HepG2 (cell line): ENCODE measurements around the gene PPP2R2D. TPM values are rescaled to one million over a fixed set of nuclear protein-coding genes. Genes with fewer than 3 reads are reported as not detected.

ENCODE experiments used
- ATAC-seq: fragments of 200-7000 bp; cut with Tn5 transposase; 3 replicates; pipeline ENCODE4 v1.9.1; 2020; ENCODE audit warnings: mild to moderate bottlenecking, moderate library complexity
- BruUV-seq: library from RNA; stranded (reverse); fragments of 400-500 nt; replicated peaks from 2 replicates; lab custom pipeline; 2021; lab: Mats Ljungman, UMichigan
- CTCF ChIA-PET: fragments of 300-600 bp; formaldehyde crosslinking; extraction: SDS; loops from one replicate; lab custom pipeline; 2021; ENCODE audit warnings: low total read pairs, inconsistent platforms, low intra/inter-chr PET ratio; lab: Yijun Ruan, JAX
- POLR2A ChIA-PET: fragments of 350-600 bp; sonication (Branson Sonifier 250); formaldehyde crosslinking; loops from one replicate; lab custom pipeline; 2020; ENCODE audit warnings: antibody characterized with exemption, inconsistent platforms; lab: Yijun Ruan, JAX
- DNase-seq: peaks from one replicate; pipeline ENCODE4 v3.0.0-alpha.2; 2015; ENCODE audit warnings: low spot score
- FAIRE-seq: peaks from 3 replicates; lab custom pipeline; 2011; peaks lifted over from hg19 to GRCh38; lab: Jason Lieb, UNC
- H2AFZ ChIP-seq: one replicate; pipeline ENCODE4 v1.6.1; 2011; ENCODE audit warnings: low read length, inconsistent platforms
- H3K27ac ChIP-seq: fragments of 300-600 bp; 3 replicates; pipeline ENCODE4 v1.8.0; 2011; ENCODE audit warnings: mixed run types, mild to moderate bottlenecking, mixed read lengths, low read length, inconsistent platforms; ENCODE audit not compliant: insufficient read depth; ENCODE audit errors: extremely low read length
- H3K27me3 ChIP-seq, 2 experiments: fragments of 200-600 bp in 1 of 2; 2 replicates in 1 of 2; 3 replicates in 1 of 2; pipeline versions ENCODE4 v1.6.0 to v1.8.0; 2011; ENCODE audit warnings: low read length in 2 of 2, mild to moderate bottlenecking in 2 of 2, moderate library complexity in 2 of 2, inconsistent platforms in 1 of 2; ENCODE audit not compliant: insufficient read depth in 2 of 2, control insufficient read depth in 1 of 2
- H3K36me3 ChIP-seq, 2 experiments: fragments of 200-600 bp in 1 of 2; replicated peaks in 1 of 2; 2 replicates in 1 of 2; 3 replicates in 1 of 2; pipeline versions ENCODE4 v1.5.1 to v1.8.0; 2011; ENCODE audit warnings: low read length in 2 of 2, inconsistent platforms in 1 of 2; ENCODE audit not compliant: insufficient read depth in 2 of 2, control insufficient read depth in 1 of 2
- H3K4me1 ChIP-seq: 2 replicates; pipeline ENCODE4 v1.5.1; 2012; ENCODE audit warnings: low read length, inconsistent platforms; ENCODE audit not compliant: insufficient read depth
- H3K4me2 ChIP-seq: 2 replicates; pipeline ENCODE4 v1.6.0; 2011; ENCODE audit warnings: low read depth, low read length, inconsistent platforms
- H3K4me3 ChIP-seq, 3 experiments: fragments of 200-600 bp in 1 of 3; sonication (generic), shearing (Covaris generic) in 1 of 3; replicated peaks in 1 of 3; 2 replicates each; pipeline ENCODE4 v1.5.1; 2011 to 2016; ENCODE audit warnings: low read length in 3 of 3, inconsistent platforms in 2 of 3, low read depth in 2 of 3, mild to moderate bottlenecking in 2 of 3, control low read depth in 1 of 3, mixed read lengths in 1 of 3; ENCODE audit not compliant: insufficient read depth in 1 of 3
- H3K79me2 ChIP-seq: one replicate; pipeline ENCODE4 v1.6.1; 2011; ENCODE audit warnings: low read length, inconsistent platforms; ENCODE audit not compliant: insufficient read depth
- H3K9ac ChIP-seq: 2 replicates; pipeline ENCODE4 v1.6.0; 2011; ENCODE audit warnings: mild to moderate bottlenecking, low read depth, low read length, inconsistent platforms; ENCODE audit not compliant: insufficient read depth
- H3K9me3 ChIP-seq: 2 replicates; pipeline ENCODE4 v1.5.1; 2012; ENCODE audit warnings: mild to moderate bottlenecking, low read length
- H4K20me1 ChIP-seq: 2 replicates; pipeline ENCODE4 v1.6.0; 2011; ENCODE audit warnings: inconsistent platforms, mild to moderate bottlenecking, low read length, moderate library complexity; ENCODE audit not compliant: insufficient read depth
- ARNTL ChIP-seq: sonication (generic); formaldehyde crosslinking; IDR thresholded peaks from 2 replicates; pipeline ENCODE4 v1.4.0; 2020; ENCODE audit warnings: mild to moderate bottlenecking, missing genetic modification reagents
- DPF2 ChIP-seq: sonication (generic); formaldehyde crosslinking; IDR thresholded peaks from 2 replicates; pipeline ENCODE4 v1.4.0; 2020; ENCODE audit warnings: mild to moderate bottlenecking, low read depth, missing genetic modification reagents, borderline replicate concordance
- EEA1 ChIP-seq: sonication (generic); formaldehyde crosslinking; IDR thresholded peaks from 2 replicates; pipeline ENCODE4 v1.5.1; 2020; ENCODE audit warnings: mild to moderate bottlenecking, missing genetic modification reagents, borderline replicate concordance
- GLMP ChIP-seq: sonication (generic); formaldehyde crosslinking; IDR thresholded peaks from 2 replicates; pipeline ENCODE4 v1.9.0; 2021; ENCODE audit warnings: missing genetic modification reagents, mild to moderate bottlenecking, borderline replicate concordance
- HDAC1 ChIP-seq: sonication (generic); formaldehyde crosslinking; IDR thresholded peaks from 2 replicates; pipeline ENCODE4 v1.5.1; 2020; ENCODE audit warnings: mild to moderate bottlenecking, missing genetic modification reagents
- HNF1B ChIP-seq: sonication (generic); formaldehyde crosslinking; IDR thresholded peaks from 2 replicates; pipeline ENCODE4 v1.5.1; 2020; ENCODE audit warnings: mild to moderate bottlenecking, moderate library complexity, missing genetic modification reagents
- IRF9 ChIP-seq: sonication (generic); formaldehyde crosslinking; IDR thresholded peaks from 2 replicates; pipeline ENCODE4 v1.8.0; 2022; ENCODE audit warnings: missing genetic modification reagents, mild to moderate bottlenecking, borderline replicate concordance
- LBX2 ChIP-seq: sonication (generic); formaldehyde crosslinking; IDR thresholded peaks from 2 replicates; pipeline ENCODE4 v1.5.0; 2020; ENCODE audit warnings: missing genetic modification reagents, mild to moderate bottlenecking, borderline replicate concordance
- NFYC ChIP-seq: IDR thresholded peaks from 2 replicates; pipeline ENCODE4 v1.6.1; 2016; ENCODE audit warnings: missing genetic modification reagents, missing compliant biosample characterization
- PLRG1 ChIP-seq: fragments of 450-650 bp; conservative IDR thresholded peaks from 2 replicates; pipeline ENCODE4 v1.6.1; 2016
- SRSF9 ChIP-seq: fragments of 200-400 bp; formaldehyde crosslinking; IDR thresholded peaks from 2 replicates; pipeline ENCODE4 v1.6.1; 2018; ENCODE audit warnings: borderline replicate concordance, mild to moderate bottlenecking, low read depth, low read length; ENCODE audit not compliant: insufficient read depth, poor library complexity, severe bottlenecking
- TBP ChIP-seq: sonication (generic); formaldehyde crosslinking; IDR thresholded peaks from 2 replicates; pipeline ENCODE4 v1.5.0; 2020; ENCODE audit warnings: missing genetic modification reagents
- XRCC5 ChIP-seq: fragments of 200-400 bp; formaldehyde crosslinking; optimal IDR thresholded peaks from 2 replicates; pipeline ENCODE3; 2017; ENCODE audit warnings: mild to moderate bottlenecking, low read length
- ZC3H4 ChIP-seq: sonication (generic); formaldehyde crosslinking; IDR thresholded peaks from 2 replicates; pipeline ENCODE4 v1.4.0; 2020; ENCODE audit warnings: missing genetic modification reagents, borderline replicate concordance
- ZFAT ChIP-seq: sonication (generic); formaldehyde crosslinking; conservative IDR thresholded peaks from 2 replicates; pipeline ENCODE4 v1.8.1; 2023; ENCODE audit warnings: missing genetic modification reagents, inconsistent platforms
- ZNF235 ChIP-seq: sonication (generic); formaldehyde crosslinking; IDR thresholded peaks from 2 replicates; pipeline ENCODE4 v1.8.1; 2023; ENCODE audit warnings: mild to moderate bottlenecking, missing genetic modification reagents, borderline replicate concordance
- ZNF34 ChIP-seq: sonication (generic); formaldehyde crosslinking; IDR thresholded peaks from 2 replicates; pipeline ENCODE4 v1.4.0; 2020; ENCODE audit warnings: mild to moderate bottlenecking, missing genetic modification reagents, borderline replicate concordance
- ZNF703 ChIP-seq: sonication (generic); formaldehyde crosslinking; IDR thresholded peaks from 2 replicates; pipeline ENCODE4 v1.5.1; 2020; ENCODE audit warnings: missing genetic modification reagents, mild to moderate bottlenecking, moderate library complexity, borderline replicate concordance
- ZNF784 ChIP-seq: sonication (generic); formaldehyde crosslinking; IDR thresholded peaks from 2 replicates; pipeline ENCODE4 v1.5.1; 2020; ENCODE audit warnings: missing genetic modification reagents, mild to moderate bottlenecking, borderline replicate concordance
- whole genome bisulfite sequencing: methylation state at CpG from one replicate; pipeline ENCODE4 v1.1.6; 2017; ENCODE audit warnings: low lambda C conversion rate; 5-methylcytosine and 5-hydroxymethylcytosine counted together
- in situ Hi-C: cut with HindIII; loops from 2 replicates; pipeline ENCODE4 v1.10.0; 2017; ENCODE audit warnings: low pct_unique_long_range_greater_than_20kb; ENCODE audit not compliant: extremely low pct_ligation_motif_present
- intact Hi-C: fragments of 100-400 bp; cut with micrococcal nuclease; formaldehyde crosslinking; loops from one replicate; pipeline ENCODE4 v1.10.0; 2022; ENCODE audit not compliant: unreplicated experiment
- polyA plus RNA-seq, 8 experiments: library from polyadenylated mRNA; depleted of rRNA in 3 of 8; stranded (reverse) in 7 of 8; unstranded in 1 of 8; fragments of >200 nt; fragmentation: Illumina TruSeq in 4 of 8; extraction: Trizol in 4 of 8; gene quantifications; 2 replicates each; pipeline versions ENCODE4 v1.2.1 to v1.2.3, GENCODE V29; 2011 to 2016; ENCODE audit warnings: low read depth in 4 of 8, missing spikeins in 1 of 8, mixed read lengths in 1 of 8; ENCODE audit not compliant: insufficient read depth in 1 of 8
- total RNA-seq, 5 experiments: library from RNA; depleted of rRNA; stranded (reverse); fragments of >200 nt; fragmentation: Illumina TruSeq; extraction: Trizol; gene quantifications; 2 replicates each; pipeline ENCODE4 v1.2.3, GENCODE V29; 2016; ENCODE audit warnings: low read depth in 1 of 5

Gene PPP2R2D
- total and polyA plus RNA-seq, 2 of the 13 experiments (the other 11 are each of a cell fraction or from before 2014, with no cell fraction given): 32.7 to 33.2 TPM

- no peak for TF ChIP-seq GLMP (CRISPR knock-in tag)
- TF ChIP-seq XRCC5: no peak
These were observed 104.3 kb downstream of the PPP2R2D start (continued) for GRCh38 chr10:132005147-132005546.

- WGBS: 83% methylated on average over 4 of the region's 4 CpGs
- H2AFZ ChIP-seq: no peak overlapping the region
- no peaks in the 10 kb centered on the region for H3K36me3 ChIP-seq
- no peaks in the 10 kb centered on the region for H4K20me1 ChIP-seq
- CTCF ChIA-PET: no interaction called here
- no TSS peak for BruUV-seq
- H3K9ac ChIP-seq: no peak overlapping the region
- peaks cover 13% of the 10 kb centered on the region for H3K9me3 ChIP-seq
- intact Hi-C loops (no loop called here), in situ Hi-C loops (no loop called here)
- H3K4me2 ChIP-seq: no peak overlapping the region
- FAIRE-seq: no peak
- POLR2A ChIA-PET: no interaction called here
- H3K27me3 ChIP-seq: peaks cover 0 to 18% of the 10 kb centered on the region in 2 experiments; a peak in 1 of 5 replicates
- no peak overlapping the region for H3K4me3 ChIP-seq
- no peak for DNase-seq
- H3K4me1 ChIP-seq: peaks cover 28% of the 10 kb centered on the region
- H3K79me2 ChIP-seq: no peaks in the 10 kb centered on the region
- no peak overlapping the region for H3K27ac ChIP-seq
- ATAC-seq: no peak
- no peak for TF ChIP-seq LBX2 (CRISPR knock-in tag)
- TF ChIP-seq ZFAT (CRISPR knock-in tag): no peak
- TF ChIP-seq ZNF784 (CRISPR knock-in tag): no peak
- TF ChIP-seq ZC3H4 (CRISPR knock-in tag): no peak
- no peak for TF ChIP-seq IRF9 (CRISPR knock-in tag)
- no peak for TF ChIP-seq HNF1B (CRISPR knock-in tag)
- TF ChIP-seq DPF2 (CRISPR knock-in tag): no peak
- TF ChIP-seq ARNTL (CRISPR knock-in tag): no peak
- TF ChIP-seq EEA1: no peak
- TF ChIP-seq NFYC (CRISPR knock-in tag): no peak
- no peak for TF ChIP-seq ZNF703 (CRISPR knock-in tag)
- TF ChIP-seq ZNF235 (CRISPR knock-in tag): no peak
- no peak for TF ChIP-seq TBP
- no peak for TF ChIP-seq SRSF9
- TF ChIP-seq PLRG1: no peak
- TF ChIP-seq ZNF34 (CRISPR knock-in tag): no peak
- no peak for TF ChIP-seq HDAC1 (CRISPR knock-in tag)
These were observed 106.2 kb downstream of the PPP2R2D start for GRCh38 chr10:132006966-132007365.
